Stimulated activated naive CD4-positive, alpha-beta T cell (primary cell): ENCODE results near the gene DQX1.
"Not testable (repeated sequence)": the region's sequence is repeated elsewhere in the genome, so short reads cannot be mapped to it uniquely, and the experiment has no call there.

ENCODE experiments used
- DNase-seq, 6 experiments: peaks; one replicate each; lab custom pipeline; 2025; lab: John Stamatoyannopoulos, UW

The DQX1 gene

GRCh38 chr2:74525717-74526648, at the start of gene DQX1:
DQX1 (minus strand) TSS chr2:74526231; CDS start chr2:74525729, 502 bp downstream.
- peak in 1 of 6 experiments; percentile 18 for DNase-seq

GRCh38 chr2:74575320-74575719, 49.3 kb upstream of the DQX1 start:
- DNase-seq = no peak

DNA sequence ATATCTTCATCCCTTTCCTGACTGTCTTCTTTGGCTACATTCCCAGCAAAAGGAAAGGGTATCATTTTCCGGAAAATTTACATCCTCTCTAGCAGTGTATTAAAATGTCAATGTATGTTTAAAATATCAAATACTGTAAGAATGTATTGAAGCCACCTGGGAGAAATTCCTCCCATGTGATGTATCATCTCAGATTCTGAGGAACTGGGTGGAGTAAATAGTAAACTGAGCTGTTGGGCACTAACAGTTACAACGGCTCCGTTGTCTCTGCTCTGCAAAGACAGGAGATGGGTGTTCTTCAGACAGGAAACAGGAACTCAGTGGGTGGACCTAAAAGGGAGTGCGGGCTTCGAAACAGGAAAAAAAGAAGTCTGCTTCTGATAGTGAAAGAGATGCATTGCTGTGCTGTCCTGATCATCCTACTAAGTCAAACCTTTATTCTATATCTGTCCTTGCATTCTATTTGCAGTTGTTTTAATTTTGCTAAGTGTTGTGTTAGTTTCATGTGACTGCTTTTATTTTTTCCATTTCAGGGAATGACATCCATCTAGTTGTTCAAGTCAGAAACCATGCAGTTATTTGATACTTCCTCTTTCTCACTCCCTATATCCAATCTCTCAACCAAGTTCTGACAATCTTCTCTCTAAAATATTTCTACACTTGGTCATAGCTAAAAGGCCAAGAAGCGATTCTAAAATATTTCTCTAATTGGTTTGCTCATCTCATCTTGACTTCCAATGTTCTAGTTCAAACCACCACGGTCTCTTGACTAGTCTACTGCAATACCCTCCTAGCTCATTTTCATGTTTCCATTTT, 47.9 kb upstream of the DQX1 start:
- peak in 3 of 6 experiments; percentile 2 to 26 (median 21) for DNase-seq

DNA sequence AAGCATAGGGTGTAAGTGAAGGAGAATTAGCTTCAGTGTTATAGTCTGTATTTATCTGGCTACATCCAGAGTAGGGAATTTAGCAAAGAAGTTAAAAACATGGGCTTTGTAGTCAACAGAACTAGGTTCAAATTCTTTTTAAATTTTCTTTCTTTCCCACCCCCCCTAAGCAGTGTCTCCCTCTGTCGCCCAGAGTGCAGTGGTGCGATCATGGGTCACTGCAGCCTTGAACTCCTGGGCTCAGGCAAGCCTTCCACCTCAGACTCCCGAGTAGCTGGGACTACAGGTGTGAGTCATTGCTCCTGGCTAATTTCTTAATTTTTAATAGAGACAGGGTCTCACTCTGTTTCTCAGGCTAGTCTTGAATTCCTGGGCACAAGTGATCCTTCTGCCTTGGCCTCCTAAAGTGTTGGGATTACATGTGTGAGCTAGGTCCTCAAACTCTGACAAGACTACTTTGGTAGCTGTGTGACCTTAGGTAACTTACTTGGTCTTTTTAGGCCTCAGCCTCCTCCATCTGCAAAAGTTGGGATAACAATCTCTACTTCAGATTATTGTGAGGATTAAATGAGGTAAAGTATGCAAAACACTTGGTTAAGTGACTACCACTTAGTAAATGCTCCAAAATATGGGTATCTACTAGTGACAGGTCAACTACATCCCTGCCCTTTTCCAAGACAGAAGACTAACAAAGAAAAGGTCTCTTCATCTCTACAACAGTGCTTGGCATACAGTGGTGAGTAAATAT, 46.3 kb upstream of the DQX1 start:
- no peak for DNase-seq

DNA sequence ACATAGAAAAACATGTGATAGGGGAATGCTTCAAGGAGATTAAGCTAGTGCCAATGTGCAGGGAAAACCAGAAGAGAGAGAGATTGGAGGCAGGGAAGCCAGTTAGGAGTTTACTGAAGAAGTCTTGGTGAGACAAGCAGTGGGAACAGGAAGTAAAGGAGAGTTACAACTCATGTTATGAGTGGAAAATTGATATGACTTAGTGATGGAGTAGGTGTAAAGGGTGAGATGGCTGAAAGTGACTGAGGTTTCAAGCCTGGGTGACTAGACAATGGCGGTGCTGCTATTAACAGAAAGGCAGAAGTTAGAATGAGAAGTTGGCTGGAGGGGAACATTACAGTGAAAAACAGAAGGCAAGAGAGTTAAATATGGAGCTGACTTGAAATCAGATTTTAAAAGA, 45.0 kb upstream of the DQX1 start:
- DNase-seq = no peak

- DNase-seq = no peak
Observed at GRCh38 chr2:74569686-74570085, 43.7 kb upstream of the DQX1 start.

- DNase-seq = no peak
Observed at GRCh38 chr2:74567881-74568280, 41.9 kb upstream of the DQX1 start.

DNA sequence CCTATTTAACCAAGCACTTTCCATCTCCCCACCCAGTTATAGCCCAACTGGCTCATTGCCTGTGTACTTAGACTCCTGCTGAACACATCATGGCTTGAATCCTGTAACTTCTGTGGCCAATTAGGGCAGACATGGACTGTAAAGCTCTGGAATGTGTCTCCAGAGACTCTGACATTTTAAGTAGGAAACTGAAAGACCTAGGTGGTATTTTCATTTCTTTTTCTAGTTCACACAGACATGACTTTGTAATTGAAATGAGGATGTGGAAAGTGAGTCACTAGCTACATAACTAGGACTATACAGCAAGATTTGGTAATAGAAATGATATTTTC, 40.7 kb upstream of the DQX1 start:
- DNase-seq = no peak

GRCh38 chr2:74566076-74566753, 40.2 kb upstream of the DQX1 start:
- no peak for DNase-seq

DNA sequence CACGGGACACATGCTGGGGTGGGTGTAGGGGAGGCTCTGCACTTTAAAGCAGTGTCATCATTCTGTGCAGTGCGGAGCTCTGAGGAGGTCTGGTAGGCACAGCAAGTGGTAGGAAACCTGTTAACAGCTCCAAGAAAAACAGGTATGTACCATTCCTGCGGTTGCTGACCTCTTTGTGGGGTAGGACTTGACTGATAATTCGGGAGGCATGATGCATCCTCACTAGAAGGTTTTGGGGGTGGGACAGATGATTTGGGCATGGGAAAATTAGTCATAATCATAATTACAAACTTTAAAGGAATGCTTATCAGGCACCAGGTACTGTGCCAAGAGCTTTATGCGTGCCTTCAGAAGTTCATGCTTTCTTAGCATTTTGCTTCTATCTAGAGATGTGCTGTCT, 38.2 kb upstream of the DQX1 start:
- DNase-seq = no peak

GRCh38 chr2:74562126-74562775, 36.2 kb upstream of the DQX1 start:
- no peak for DNase-seq

DNA sequence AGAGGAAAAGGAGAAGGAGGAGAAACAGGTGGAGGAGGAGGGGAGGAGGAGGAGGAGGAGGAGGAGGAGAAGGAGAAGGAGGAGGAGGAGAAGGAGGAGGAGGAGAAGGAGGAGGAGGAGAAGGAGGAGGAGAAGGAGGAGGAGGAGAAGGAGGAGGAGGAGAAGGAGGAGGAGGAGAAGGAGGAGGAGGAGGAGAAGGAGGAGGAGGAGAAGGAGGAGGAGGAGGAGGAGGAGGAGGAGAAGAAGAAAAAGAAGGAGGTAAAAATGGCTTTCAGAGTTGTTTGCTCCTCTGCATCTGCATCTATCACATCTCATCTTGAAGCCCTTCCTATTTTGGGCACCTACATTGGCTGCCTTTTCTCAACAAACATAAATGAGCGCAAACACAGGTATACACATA, 35.0 kb upstream of the DQX1 start:
- DNase-seq = not testable (repeated sequence)

- DNase-seq = no peak
Observed at GRCh38 chr2:74560591-74560990, 34.6 kb upstream of the DQX1 start.

DNA sequence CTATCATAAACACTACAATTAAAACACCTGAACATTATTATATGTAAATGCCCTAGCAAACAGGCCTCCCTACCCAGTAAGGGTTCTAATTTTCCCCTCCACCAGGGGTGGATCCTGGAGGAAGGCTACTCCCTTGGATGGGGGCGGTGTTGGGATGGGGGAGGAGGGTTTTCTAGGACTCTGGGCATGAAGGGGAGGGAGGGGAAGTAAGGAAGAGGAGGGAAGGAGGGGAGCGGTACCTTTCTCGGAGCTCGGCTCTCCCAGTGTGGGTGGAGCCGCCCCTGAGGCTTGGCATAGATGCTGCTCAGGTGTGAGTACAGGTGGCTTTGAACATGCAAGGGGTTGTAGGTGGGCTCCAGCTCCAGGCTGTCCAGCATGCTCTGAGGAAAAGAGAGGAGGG, 33.9 kb upstream of the DQX1 start:
- DNase-seq = no peak

DNA sequence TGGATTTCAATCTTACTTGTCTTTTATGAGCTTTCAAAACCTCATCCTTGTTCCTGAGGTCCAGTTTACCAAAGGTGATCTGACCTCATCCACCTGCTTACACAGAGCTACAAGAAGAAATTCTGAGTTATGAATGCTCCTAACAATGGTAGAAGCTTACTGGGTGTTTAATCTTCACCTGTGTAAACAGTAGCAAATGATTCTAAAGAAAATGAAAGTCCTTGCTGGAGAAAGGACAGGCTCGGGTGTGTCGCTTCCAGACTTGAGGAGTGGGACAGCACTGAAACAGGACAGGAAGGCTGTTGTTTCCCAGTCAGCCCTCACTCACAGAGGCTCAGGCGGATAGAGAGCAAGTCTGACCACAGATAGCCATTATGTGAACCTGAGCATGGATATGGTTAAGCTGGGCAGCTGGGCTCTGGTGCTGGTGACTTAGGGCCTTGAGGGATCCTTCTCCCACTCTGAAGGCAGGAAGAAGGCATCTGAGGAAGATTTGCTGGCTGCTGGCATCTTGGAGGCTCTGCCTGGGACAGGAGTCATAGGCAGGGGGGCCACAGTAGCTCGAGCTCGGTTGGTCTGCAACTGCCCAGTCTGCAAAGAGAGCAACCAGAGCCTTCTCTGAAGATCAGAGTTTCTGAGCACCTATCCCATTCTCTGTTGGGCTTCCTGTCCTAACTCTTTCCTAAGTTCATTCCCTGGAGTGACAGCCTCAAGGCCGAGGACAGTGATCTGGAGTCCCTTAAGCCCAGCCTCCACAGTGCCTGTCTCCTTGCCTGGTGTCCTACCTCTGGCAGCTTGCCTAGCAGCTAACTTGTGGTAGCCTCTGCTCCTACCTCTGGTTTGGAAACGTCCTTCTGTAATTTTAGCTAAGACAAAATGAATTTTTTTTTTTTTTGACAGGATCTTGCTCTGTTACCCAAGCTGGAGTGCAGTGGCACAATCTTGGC, 32.5 kb upstream of the DQX1 start:
- DNase-seq = no peak

GRCh38 chr2:74556831-74557370, 30.9 kb upstream of the DQX1 start:
- DNase-seq = no peak

- no peak for DNase-seq
Observed at GRCh38 chr2:74556159-74556558, 30.1 kb upstream of the DQX1 start.

DNA sequence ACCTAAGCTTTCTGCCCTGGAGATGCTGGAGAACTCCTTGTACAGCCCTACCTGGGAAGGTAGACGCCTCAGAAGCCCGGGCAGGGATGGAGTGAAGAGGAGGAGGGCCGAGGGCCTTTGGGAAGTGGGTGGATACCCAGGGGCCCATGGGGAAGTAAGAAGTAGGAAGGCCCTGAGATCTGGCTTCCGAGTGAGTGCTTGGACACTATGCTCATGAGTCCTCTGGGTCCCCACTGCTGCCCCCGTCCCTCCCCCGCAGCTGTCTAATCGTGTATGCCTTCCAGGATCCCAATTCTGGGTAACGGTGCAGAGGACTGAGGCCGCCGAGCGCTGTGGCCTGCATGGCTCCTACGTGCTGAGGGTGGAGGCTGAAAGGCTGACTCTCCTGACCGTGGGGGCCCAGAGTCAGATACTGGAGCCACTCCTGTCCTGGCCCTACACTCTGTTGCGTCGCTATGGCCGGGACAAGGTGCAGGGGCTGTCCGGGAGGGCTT, 29.6 kb upstream of the DQX1 start:
- DNase-seq = no peak

DNA sequence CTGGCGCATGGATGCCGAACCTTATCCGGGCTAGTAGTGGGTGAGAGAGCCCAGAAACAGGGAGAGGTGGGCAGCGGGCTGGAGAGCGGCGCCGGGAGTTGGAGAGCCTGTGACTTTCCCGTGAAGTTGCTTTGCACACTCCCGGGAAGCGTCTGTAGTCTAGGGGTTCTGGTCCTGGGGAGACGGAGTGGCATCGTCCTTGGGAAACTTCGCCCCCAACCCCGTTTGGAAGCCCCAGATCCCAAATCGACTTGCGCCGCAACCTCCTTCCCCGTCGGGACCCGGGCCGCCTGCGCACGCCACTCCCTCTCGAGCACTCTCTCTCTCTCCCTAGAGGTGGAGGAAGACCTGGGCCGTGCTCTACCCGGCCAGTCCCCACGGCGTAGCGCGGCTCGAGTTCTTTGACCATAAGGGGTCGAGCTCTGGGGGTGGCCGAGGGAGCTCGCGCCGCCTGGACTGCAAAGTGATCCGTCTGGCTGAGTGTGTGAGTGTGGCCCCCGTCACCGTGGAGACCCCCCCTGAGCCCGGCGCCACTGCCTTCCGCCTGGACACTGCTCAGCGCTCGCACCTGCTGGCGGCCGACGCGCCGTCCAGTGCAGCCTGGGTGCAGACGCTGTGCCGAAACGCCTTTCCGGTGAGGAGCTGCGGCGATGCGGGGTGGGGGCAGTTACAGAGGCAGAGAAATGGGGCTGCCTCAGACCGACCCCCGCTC, 28.9 kb upstream of the DQX1 start:
- peak in 4 of 6 experiments; percentile 7 to 68 (median 34) for DNase-seq
